OCI-LY1 (cell line): Measurements from ENCODE around the gene GLT6D1.

ENCODE experiments used
- H2AFZ ChIP-seq: fragments of 200-600 bp; sonication (generic), shearing (Covaris generic); 2 replicates; pipeline ENCODE4 v1.6.0; 2014; ENCODE audit warnings: antibody characterized with exemption, mild to moderate bottlenecking, low read length
- H3F3A ChIP-seq: fragments of 200-600 bp; sonication (generic), shearing (Covaris generic); 2 replicates; pipeline ENCODE4 v1.6.0; 2014; ENCODE audit warnings: mild to moderate bottlenecking, antibody characterized with exemption, low read length, moderate library complexity; ENCODE audit not compliant: insufficient read depth
- H3K27ac ChIP-seq: fragments of 200-600 bp; sonication (generic); 2 replicates; pipeline ENCODE4 v1.5.1; 2014; ENCODE audit warnings: low read length, mixed run types, mild to moderate bottlenecking, low read depth; ENCODE audit not compliant: poor library complexity, severe bottlenecking
- H3K27me3 ChIP-seq: fragments of 200-600 bp; sonication (generic); 2 replicates; pipeline ENCODE4 v1.6.0; 2014; ENCODE audit warnings: antibody characterized with exemption, mild to moderate bottlenecking, low read length, moderate library complexity; ENCODE audit not compliant: insufficient read depth
- H3K36me3 ChIP-seq: fragments of 200-600 bp; sonication (generic); 2 replicates; pipeline ENCODE4 v1.6.1; 2014; ENCODE audit warnings: mild to moderate bottlenecking, antibody characterized with exemption, low read length, moderate library complexity, mixed read lengths; ENCODE audit not compliant: insufficient read depth
- H3K4me1 ChIP-seq: fragments of 200-600 bp; sonication (generic); 2 replicates; pipeline ENCODE4 v1.5.1; 2014; ENCODE audit warnings: mild to moderate bottlenecking, low read length, moderate library complexity; ENCODE audit not compliant: insufficient read depth, severe bottlenecking
- H3K4me2 ChIP-seq: fragments of 200-600 bp; sonication (generic), shearing (Covaris generic); 2 replicates; pipeline ENCODE4 v1.6.1; 2014; ENCODE audit warnings: low read length
- H3K4me3 ChIP-seq: fragments of 200-600 bp; sonication (generic); 2 replicates; pipeline ENCODE4 v1.5.1; 2014; ENCODE audit warnings: low read length, low read depth, mild to moderate bottlenecking, mixed read lengths; ENCODE audit not compliant: poor library complexity, severe bottlenecking
- H3K79me2 ChIP-seq: fragments of 200-600 bp; shearing (Covaris generic); 2 replicates; pipeline ENCODE4 v1.6.1; 2016; ENCODE audit warnings: mixed run types, low read length, mixed read lengths; ENCODE audit not compliant: insufficient read depth
- H3K9ac ChIP-seq: fragments of 200-600 bp; sonication (generic), shearing (Covaris generic); 2 replicates; pipeline ENCODE4 v1.6.1; 2014; ENCODE audit warnings: mild to moderate bottlenecking, low read length, mixed read lengths
- H3K9me2 ChIP-seq: fragments of 200-600 bp; sonication (generic), shearing (Covaris generic); 2 replicates; pipeline ENCODE4 v1.6.1; 2014; ENCODE audit warnings: low read depth, mild to moderate bottlenecking, low read length, mixed read lengths
- H3K9me3 ChIP-seq: fragments of 200-600 bp; shearing (Covaris generic); 2 replicates; pipeline ENCODE4 v1.6.1; 2014; ENCODE audit warnings: low read length, mixed read lengths
- H4K20me1 ChIP-seq: fragments of 200-600 bp; sonication (generic), shearing (Covaris generic); 2 replicates; pipeline ENCODE4 v1.6.0; 2016; ENCODE audit warnings: mild to moderate bottlenecking, low read length; ENCODE audit not compliant: insufficient read depth
- CTCF ChIP-seq: fragments of 200-600 bp; sonication (generic), shearing (Covaris generic); IDR thresholded peaks from 2 replicates; pipeline ENCODE4 v1.5.1; 2017; ENCODE audit warnings: mild to moderate bottlenecking, antibody characterized with exemption, low read length, moderate library complexity, mixed read lengths
- EZH2 ChIP-seq: fragments of 200-600 bp; sonication (generic), shearing (Covaris generic); IDR thresholded peaks from 2 replicates; pipeline ENCODE4 v1.8.0; 2017; ENCODE audit warnings: borderline replicate concordance, mixed run types, mild to moderate bottlenecking, antibody characterized with exemption, low read length, moderate library complexity, mixed read lengths

The GLT6D1 gene

GRCh38 chr9:135680056-135680455, 40.7 kb upstream of the GLT6D1 start:
- no peaks in the 10 kb centered on the region for H3K36me3 ChIP-seq
- no peak overlapping the region for H3K4me2 ChIP-seq
- no peak overlapping the region for H3K9ac ChIP-seq
- no peak overlapping the region for H2AFZ ChIP-seq
- no peaks in the 10 kb centered on the region for H3K4me1 ChIP-seq
- H3K4me3 ChIP-seq = no peak overlapping the region
- H3K27me3 ChIP-seq = no peaks in the 10 kb centered on the region
- no peak for TF ChIP-seq EZH2
- no peak for TF ChIP-seq CTCF
- H3K9me2 ChIP-seq = no peaks in the 10 kb centered on the region
- no peaks in the 10 kb centered on the region for H4K20me1 ChIP-seq
- no peaks in the 10 kb centered on the region for H3K9me3 ChIP-seq
- no peaks in the 10 kb centered on the region for H3F3A ChIP-seq
- no peak overlapping the region for H3K27ac ChIP-seq
- no peaks in the 10 kb centered on the region for H3K79me2 ChIP-seq

- no peaks in the 10 kb centered on the region for H3K79me2 ChIP-seq
- H3K27ac ChIP-seq = no peak overlapping the region
- H3K4me1 ChIP-seq = no peaks in the 10 kb centered on the region
- no peak overlapping the region for H3K4me3 ChIP-seq
- no peaks in the 10 kb centered on the region for H3K9me2 ChIP-seq
- no peaks in the 10 kb centered on the region for H3K36me3 ChIP-seq
- H3F3A ChIP-seq = no peaks in the 10 kb centered on the region
- no peak overlapping the region for H3K9ac ChIP-seq
- no peaks in the 10 kb centered on the region for H4K20me1 ChIP-seq
- no peak overlapping the region for H2AFZ ChIP-seq
- H3K27me3 ChIP-seq = no peaks in the 10 kb centered on the region
- no peak overlapping the region for H3K4me2 ChIP-seq
- TF ChIP-seq EZH2 = no peak
- no peaks in the 10 kb centered on the region for H3K9me3 ChIP-seq
Measured at GRCh38 chr9:135678236-135679017, 39.1 kb upstream of the GLT6D1 start.

- Histone ChIP-seq H3F3A (no peaks in the 10 kb centered on the region), H3K4me1 (no peaks in the 10 kb centered on the region), H3K4me3 (no peak overlapping the region), H2AFZ (no peak overlapping the region), H3K4me2 (no peak overlapping the region), H4K20me1 (no peaks in the 10 kb centered on the region), H3K79me2 (no peaks in the 10 kb centered on the region), H3K36me3 (no peaks in the 10 kb centered on the region), H3K27me3 (no peaks in the 10 kb centered on the region), H3K9ac (no peak overlapping the region), H3K9me3 (no peaks in the 10 kb centered on the region), H3K9me2 (no peaks in the 10 kb centered on the region), H3K27ac (no peak overlapping the region)
- TF ChIP-seq CTCF = no peak
- TF ChIP-seq EZH2 = no peak
Measured at GRCh38 chr9:135677641-135678168, 38.4 kb upstream of the GLT6D1 start.
